NK-92 (cell line): ENCODE results near the gene RMND5A.
"Not testable (repeated sequence)": the region's sequence is repeated elsewhere in the genome, so short reads cannot be mapped to it uniquely, and the experiment has no call there.

Experiments
- DNase-seq: peaks from one replicate; lab custom pipeline; 2025; ENCODE audit not compliant: unreplicated experiment; lab: John Stamatoyannopoulos, UW

The RMND5A gene

DNA sequence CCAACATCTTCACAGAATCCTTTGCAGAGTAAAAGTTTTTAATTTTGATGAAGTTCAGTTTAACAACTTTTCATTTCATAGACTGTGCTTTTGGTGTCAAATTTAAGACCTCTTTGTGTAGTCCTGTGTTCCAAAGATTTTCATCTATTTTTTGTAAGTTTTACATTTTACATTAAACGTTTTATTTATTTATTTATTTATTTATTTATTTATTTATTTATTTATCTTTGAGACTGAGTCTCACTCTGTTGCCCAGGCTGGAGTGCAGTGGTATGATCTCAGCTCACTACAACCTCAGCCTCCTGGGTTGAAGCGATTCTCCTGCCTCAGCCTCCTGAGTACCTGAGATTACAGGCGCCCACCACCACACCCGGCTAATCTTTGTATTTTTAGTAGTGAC lies 12.0 kb upstream of the RMND5A start:
- DNase-seq, result not testable (repeated sequence)

DNA sequence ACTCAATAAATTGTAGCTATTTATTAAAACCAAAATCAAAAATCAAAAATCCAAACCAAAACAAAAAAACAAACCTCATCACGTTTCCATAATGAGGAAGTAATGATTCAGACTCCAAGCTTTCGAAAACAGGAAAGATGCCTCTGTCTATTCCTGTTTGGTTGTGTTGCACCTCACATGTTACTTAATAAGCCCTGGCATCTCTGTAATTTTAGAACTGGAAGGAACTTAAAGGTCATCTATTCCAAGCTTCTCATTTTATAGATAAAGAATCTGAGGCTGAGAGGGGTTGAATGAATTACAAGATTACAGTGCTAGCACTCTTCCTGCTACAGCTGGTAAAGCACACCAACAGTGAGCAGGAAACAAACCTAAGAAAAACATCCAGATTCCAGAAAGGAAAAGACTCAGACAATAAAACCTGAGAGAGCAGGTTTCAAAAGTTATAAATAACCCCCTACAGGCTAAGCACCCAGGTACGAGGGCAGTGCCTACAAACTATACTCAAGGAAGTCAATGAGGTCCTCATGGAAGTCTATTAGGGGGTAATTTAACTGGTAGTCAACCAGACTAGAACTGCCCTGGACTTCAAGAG lies 5.4 kb upstream of the RMND5A start:
- not testable (repeated sequence) for DNase-seq

DNA sequence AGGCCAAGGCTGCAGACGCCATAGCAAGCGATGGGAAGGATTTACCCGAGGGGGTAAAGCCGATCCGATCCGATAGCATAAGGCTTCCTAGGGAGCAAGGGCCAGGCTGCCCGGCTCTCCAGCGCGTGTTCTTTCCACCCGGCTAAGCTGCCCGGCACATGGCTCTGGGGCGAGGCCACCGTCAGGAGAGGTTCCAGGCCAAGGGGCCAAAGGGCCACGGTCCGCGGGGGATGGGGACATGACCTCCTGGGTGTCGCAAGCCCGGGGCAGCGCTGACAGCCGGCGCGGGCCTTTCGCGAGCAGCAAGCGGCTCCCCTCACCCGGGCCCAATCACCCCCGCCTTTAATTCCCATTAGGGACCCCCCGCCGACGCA lies 841 bp upstream of the RMND5A start:
- not testable (repeated sequence) for DNase-seq

DNA sequence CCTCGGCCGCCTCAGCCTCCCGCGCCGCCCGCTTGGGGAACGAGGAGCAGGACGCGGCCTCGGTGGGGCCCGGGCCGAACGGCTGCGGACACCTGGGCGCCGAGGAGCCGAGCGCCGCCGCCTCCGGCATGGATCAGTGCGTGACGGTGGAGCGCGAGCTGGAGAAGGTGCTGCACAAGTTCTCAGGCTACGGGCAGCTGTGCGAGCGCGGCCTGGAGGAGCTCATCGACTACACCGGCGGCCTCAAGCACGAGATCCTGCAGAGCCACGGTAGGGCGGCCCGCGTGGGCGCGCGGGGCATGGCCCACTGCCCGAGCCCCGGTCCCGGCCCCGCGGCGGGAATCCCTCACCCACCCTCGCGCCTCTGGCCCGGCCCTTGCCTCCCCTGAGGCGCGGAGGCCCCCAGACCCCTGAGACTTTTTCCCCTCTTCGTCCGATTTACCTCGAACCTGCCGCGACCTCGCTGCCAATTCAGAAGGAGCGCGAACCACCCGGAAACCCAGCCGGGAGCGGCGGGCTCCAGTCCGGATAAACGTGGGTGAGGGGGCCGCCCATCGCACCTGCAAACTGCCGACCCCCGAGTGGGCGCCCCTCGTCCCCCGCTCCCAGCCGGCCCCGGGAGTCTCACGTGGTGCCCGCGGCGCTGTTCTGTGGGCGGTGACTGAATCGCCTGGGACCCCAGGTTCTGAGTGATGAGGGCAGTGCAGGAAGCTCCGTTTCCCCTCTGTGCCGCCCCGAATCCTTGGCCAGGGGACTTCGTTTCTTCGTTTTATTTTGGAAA lies 639 bp downstream of the RMND5A start:
- DNase-seq, result not testable (repeated sequence)

DNA sequence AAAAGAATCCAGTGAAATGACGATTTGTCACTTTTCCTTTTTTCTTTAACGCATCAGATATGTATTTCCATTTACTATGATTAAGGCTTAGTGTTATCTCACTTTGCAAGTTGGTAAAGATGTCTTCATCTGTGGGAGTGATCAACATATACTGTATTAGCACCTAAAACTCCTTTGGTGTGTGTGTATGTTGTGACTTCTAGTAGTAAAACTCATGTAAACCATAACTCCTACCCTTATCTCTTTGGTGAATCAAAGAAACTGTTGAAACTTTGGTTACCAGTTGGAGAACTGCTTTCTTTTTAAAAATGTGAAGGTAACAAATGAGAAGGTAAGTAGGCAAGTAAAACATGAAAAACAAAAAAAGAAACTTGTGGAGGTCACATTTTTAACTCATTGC lies 5.6 kb downstream of the RMND5A start:
- DNase-seq, result not testable (repeated sequence)

DNA sequence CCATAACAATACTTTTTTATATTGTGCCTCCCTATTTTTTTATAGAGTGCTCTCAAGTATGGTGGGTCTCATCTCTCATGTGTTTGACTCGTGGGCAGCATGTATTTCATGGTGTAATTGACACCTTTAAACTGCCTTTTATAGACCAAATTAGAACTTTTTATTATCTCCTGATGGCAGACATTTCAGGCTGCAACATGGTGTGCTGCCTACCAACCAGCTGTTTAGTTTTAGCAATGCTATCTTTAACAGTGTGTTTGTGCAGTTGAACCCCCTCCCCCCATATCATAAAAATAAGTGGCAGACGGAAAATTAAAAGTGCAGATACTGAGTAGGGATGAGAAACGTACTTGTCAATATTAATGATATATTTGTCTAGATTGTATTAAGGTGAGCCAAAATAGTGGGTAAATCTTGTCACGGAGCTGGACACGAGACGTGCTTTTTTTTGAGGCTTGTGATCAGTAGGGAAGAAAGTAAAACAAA lies 12.0 kb downstream of the RMND5A start:
- not testable (repeated sequence) for DNase-seq

DNA sequence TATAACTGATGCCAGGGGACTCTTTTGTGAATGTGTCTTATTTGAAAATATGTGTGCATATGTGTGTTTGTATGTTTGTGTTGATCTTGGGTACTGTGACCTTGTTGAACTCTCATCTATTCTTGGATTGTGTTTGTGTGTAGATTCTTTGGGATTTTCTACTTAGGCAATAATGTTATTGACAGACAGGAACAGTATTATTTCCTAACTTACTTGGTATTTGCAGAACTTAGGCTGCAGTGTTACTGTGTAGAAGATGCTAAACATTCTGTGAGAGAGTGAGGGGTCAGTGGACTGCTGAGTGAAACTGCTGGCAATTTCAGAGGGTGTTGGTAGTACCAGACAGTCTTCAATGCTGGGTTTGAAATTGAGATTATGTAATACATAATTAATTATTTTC lies 12.7 kb downstream of the RMND5A start:
- DNase-seq, result not testable (repeated sequence)

DNA sequence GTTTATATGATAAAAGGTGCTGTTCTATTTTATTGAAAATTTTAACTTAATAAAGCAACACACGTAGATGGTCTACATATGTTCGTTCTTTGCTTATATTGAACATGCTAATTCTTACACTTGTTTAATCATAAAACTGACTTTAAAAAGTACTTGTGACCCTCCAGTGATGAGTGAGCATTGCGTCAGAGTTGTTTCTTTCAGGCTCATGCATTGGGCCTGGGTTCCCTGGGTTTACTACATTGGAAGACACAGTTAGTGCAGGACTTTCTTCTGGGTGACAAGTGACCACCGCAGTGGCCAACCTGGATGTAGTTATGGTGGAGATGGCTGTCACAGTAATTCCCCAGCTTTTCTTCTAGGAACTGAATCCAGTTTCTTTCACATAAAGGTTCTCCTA lies 13.4 kb downstream of the RMND5A start:
- not testable (repeated sequence) for DNase-seq

DNA sequence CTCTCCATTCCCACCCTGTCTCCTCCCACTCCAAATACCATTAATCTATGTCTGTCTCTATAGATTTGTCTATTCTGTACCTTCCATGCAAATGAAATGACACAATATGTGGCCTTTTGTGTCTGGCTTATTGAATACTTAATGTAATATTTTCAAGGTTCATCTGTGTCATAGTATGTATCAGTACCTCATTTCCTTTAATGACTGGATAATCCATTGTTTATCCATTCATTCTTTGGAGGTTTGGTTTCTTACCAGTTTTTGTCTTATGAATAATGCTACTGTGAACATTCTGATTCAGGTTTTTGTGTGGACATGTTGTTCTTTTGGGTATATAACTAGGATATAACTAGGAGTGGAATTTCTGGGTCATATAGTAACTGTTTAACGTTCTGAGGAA lies 14.8 kb downstream of the RMND5A start:
- not testable (repeated sequence) for DNase-seq

DNA sequence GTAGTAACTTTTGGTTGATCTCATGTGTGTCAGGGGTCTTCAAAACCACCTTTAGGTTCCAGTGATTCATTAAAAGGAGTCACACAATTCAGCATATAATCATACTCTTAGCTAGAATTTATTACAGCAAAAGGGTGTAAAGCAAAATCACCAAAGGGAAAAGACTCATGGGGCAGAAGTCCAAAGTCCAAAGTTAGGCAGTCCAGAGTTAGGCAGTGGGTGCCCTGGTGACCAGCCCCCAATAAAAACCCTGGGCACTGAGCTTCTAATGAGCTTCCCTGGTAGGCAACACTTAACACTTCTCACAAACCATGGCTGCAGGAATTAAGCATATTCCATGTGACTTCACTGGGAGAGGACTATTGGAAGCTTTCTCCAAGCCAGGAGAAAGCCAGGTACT lies 19.4 kb downstream of the RMND5A start:
- not testable (repeated sequence) for DNase-seq

DNA sequence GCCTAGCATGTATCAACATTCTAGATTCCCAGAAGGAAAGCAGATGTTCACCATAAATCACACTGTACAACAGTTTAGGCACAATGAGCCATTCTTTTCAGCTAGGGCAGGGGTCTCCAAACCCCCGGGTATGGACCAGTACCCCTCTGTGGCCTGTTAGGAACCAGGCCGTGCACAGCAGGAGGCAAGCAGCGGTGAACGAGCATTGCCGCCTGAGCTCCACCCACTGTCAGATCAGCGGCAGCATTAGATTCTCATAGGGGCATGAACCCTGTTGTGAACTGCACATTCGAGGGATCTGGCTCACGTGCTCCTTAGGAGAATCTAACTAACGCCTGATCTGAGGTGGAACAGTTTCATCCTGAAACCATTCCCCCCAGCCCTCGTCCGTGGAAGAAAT lies 19.8 kb downstream of the RMND5A start:
- DNase-seq, result not testable (repeated sequence)

DNA sequence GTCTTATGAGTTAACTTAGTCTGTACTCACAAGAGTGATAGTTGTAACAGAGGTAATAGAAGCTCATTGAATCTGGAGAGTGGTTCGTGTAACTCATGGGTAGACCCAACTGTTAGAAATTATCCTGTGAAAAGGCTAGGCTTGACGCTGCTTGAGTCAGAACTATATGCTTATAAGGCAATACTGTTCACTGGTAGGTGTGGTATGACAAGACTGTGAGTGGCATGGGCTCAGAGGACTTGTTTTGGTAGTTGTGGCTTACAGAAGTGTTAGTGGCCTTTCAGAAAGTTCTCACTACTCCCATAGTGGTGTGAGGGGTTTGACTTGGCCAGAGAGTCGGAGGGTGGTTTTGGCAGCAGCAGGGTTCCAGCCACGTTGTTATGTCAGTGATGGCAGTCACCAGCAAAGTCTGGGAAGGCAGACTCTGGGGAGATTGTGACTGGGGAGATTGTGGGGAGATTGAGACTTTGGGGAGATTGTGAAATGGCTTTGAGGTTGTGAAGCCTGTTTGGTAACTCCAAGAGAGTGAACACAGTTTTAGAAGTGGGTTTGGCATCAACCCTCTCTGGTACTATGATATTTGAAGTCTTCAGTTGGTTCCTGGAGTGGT lies 21.9 kb downstream of the RMND5A start:
- DNase-seq, result not testable (repeated sequence)

DNA sequence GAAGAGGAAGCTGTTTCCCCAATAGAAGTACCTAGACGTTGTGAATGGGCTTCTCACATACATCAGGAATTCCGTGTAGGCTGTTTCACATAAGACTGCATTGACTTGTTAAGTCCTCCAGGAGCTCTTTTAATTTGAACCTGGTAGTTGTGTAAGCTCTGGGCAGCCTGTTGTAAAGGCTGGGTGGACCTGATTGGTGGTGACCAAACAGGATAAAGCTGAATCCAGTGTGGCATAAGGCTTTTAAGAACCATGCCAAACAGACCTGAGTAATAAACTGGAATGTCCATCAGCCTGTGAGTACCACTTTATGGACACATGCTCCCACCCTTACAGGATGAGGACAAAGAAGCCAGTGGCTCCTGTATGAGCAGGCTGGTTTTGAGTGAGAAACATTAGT lies 24.1 kb downstream of the RMND5A start:
- DNase-seq, result no peak

DNA sequence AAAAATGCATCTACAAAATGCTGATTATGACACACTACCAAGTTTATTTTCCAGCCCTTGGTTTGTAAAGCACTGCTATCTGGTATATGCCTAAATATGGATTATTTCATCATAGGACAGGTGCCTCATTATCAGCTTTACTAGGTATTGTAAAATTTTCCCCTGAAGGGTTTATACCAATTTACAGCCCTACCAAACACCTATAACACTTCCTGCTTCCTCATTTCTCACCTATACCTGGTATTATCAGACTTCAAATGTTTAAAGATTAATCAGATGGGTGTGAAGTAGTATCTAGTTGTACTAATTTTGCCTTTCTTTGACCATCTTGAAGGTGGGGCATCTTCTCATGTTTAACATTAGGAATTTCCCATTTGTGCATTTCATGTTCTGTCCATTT lies 26.8 kb downstream of the RMND5A start:
- no peak for DNase-seq

DNA sequence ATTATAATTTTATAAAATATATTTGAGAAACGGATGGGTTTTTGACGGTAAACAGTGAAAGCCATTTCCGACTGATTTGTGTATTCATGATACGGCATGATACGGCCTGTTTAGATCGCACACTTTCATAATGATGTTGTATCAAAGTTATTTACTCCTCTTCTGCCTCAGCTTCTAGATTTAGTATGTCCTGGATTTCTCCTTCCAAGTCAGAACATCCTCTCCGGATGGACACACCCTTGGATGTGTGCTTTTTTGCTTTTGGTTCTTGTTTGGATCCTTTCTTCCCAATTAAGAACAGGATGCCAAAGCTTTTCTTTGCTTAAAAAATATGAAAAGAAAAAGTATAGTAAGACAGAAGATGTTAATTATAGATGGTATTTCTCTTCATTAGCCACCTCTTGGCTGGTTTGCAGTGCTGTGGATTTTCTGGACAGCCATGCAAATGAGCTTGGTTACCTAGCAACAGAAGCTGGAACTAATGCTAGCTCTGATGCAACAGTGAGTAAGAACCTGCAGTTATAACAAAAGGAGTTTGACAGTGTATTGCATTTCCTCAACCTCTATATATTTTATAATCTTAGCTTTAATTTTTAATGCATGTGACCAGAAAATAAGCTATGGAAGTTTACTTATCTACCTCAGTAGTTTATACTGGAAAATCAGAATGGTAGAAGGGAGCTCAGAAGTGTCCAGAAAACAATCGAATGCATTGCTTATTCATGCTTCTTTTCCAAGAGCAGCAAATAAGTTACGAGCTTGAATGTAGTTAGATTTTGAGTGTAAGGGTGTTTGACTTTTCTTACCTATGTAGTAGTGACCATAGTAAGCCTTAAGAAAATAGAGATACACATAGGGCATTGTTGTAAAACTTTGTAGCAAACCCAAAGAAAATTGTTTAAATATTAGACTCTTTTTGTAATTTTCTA lies 27.9 kb downstream of the RMND5A start:
- no peak for DNase-seq

DNA sequence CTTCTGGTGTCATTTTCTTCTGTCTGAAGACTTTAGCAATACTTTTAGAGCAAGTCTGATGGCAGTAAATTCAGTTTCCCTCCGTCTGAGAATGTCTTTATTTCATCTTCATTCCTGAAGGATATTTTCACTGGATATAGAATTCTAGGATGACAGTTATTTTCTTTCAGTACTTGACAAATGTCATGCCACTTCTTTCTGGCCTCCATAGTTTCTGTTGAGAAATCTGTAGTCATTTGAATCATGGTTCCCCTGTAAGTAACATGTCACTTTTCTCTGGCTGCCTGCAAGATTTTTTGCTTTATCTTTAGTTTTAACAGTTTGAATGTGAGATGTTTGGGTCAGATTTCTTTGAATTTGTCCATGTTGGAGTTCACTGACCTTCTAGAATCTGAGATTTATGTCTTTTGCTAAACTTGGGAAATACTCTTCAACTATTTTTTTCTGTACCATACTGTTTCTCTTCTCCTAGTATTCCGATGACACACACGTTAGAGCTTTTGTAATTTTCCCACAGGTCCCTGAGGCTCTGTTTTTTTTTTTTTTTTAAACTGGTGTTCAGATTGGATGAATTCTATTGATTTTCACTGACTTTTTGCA lies 30.2 kb downstream of the RMND5A start:
- no peak for DNase-seq

DNA sequence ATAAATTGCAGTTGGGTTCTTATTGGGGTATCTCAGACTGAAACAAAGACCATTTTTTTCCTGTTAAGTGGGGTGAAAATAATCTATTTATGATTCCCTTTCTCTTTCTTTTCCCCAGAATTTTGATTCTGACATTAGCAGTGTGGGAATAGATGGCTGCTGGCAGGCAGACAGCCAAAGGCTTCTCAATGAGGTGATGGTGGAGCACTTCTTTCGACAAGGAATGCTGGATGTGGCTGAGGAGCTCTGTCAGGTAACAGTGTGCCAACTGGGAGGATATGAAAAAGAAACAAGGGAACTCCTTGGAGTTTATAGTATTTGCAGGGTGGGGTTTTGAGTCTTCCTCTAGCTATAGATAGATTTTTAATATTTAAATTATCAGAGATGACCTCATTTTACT lies 31.7 kb downstream of the RMND5A start:
- no peak for DNase-seq

DNA sequence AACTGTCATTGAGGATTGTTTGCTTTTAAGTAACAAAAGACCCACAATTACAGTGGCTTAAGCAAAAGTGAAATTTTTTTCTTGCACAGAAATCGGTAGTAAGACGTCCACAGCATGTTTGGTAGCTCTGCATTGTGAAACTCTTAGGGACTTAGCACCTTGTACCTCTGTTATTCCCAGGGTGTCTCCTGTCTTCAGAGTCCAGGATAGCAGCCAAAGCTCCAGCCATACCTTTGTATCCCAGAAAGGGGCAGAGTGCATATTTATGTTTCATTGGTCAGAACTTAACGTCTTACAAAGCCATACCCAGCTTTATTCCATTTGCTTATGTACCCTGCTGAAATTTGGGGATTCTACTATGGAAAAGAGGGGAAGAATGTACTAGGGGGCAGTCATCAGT lies 32.8 kb downstream of the RMND5A start:
- DNase-seq, result no peak

DNA sequence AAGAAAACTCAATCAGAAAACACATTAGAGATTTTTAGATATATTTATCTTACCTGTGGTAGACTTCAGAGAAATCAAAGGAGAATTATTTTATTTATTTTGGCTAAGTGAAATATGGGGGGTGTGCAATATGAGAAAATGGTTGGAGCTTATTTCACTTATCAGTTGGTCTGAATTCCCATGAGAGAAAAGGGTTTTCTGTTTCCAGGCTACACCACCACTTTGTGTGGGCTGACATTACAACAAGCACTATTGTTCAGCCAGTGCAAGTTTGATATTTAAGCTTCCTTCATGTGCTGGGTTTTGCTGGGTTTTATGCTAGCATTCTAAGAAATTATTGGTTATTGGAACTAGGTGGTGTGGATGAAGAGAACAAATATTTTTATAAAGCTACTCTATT lies 33.5 kb downstream of the RMND5A start:
- no peak for DNase-seq

DNA sequence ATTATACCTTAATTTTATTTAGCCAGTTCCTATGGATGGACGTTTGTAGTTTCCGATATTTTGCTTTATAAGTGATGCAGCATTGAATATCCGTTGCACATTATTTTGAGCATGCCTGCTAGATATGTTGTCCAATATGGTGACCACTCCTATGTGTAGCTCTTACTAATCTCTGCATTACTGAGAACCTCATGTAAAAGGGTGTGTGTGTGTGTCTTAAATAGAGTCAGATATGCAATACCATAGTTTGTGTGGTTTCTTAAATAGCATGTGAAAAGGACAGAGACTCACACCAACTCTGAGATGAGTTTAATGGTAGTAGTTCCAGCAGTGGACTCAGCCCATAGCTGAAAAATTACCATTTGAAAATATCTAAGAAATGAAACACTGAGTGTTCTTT lies 38.3 kb downstream of the RMND5A start:
- no peak for DNase-seq

DNA sequence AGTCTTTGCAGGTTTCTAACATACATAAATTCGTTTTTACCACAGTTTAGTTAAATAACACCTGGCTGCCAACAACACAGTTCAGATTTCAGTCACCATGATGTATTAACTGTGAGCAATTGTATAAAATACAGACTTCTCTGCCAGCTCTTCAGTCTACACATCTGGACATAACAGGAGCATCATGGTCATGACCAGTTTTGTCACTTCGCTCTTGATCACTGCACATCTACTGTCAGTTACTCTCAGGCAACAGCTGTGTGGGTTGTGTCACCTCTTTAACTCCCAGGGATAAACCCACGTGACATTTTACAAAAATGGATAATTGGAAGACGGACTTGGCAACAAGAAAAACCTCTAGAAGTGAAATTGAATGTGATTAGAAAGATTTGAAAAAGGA lies 40.3 kb downstream of the RMND5A start:
- no peak for DNase-seq
